ENCODE results near the gene TMEM14C.

GRCh38 chr6:10769419-10769818 lies 46.5 kb downstream of the TMEM14C start:
- TF ChIP-seq, protein P1, sequence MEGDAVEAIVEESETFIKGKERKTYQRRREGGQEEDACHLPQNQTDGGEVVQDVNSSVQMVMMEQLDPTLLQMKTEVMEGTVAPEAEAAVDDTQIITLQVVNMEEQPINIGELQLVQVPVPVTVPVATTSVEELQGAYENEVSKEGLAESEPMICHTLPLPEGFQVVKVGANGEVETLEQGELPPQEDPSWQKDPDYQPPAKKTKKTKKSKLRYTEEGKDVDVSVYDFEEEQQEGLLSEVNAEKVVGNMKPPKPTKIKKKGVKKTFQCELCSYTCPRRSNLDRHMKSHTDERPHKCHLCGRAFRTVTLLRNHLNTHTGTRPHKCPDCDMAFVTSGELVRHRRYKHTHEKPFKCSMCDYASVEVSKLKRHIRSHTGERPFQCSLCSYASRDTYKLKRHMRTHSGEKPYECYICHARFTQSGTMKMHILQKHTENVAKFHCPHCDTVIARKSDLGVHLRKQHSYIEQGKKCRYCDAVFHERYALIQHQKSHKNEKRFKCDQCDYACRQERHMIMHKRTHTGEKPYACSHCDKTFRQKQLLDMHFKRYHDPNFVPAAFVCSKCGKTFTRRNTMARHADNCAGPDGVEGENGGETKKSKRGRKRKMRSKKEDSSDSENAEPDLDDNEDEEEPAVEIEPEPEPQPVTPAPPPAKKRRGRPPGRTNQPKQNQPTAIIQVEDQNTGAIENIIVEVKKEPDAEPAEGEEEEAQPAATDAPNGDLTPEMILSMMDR (IDR thresholded peaks at IDR 0.05; ENCODE audit: low read length) = no peak
- TF ChIP-seq EZH2 (optimal IDR thresholded peaks at IDR 0.05; ENCODE audit: low read depth, low read length) = no peak
- no peak for TF ChIP-seq EZH2phosphoT487 (IDR thresholded peaks at IDR 0.05; ENCODE audit: low read length)
